Measurements from ENCODE around the gene LCN10. TPM values are rescaled to one million over a fixed set of nuclear protein-coding genes. Genes with fewer than 3 reads are reported as not detected.

The LCN10 gene
- total and polyA plus RNA-seq, 10 of the 15 experiments (the other 5 are each of a cell fraction or from before 2014, with no cell fraction given), result 0.06 to 1.3 (median 0.21) TPM; not detected in 1

DNA sequence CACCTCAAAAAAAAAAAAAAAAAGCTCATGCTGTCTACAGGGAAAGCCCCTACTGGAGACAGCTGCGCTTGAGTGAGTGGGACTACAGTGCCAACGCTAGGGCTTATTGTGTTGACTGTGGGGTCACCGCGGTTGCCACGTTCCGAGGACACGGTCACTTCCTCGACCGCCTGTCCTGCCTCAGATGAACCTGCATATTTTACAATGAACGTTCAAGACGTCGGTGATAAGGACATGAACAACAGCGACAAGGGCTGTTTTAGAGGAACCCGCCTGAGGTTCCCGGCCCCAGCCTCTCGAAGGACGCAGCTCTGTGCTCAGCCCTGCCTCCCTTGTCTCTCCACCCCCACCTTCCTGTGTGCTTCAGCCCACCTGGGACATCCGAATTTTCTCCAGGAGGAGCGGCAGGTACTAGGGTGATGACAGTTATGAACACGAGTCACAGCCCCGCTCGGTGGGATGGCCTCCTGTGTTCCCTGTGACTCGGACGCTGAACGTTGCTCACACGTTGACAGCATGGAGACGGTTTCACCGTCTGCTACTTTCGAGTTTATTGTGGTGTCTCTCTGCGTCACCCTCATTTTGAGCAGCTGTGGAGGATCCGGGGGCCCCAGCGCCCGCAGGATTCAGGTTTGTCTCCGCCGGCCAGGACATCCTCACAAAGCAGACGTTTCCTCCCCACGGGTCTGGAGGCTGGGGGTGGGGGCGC is 41.6 kb downstream of the LCN10 start (continued):
- TF ChIP-seq SPI1 (IDR thresholded peaks at IDR 0.05; ENCODE audit: borderline replicate concordance, insufficient read depth, low read depth, low read length) (no peak), TCF12 (IDR thresholded peaks at IDR 0.05; ENCODE audit: low read depth, low read length) (peak; percentile 92), TAF1 (IDR thresholded peaks at IDR 0.05; ENCODE audit: borderline replicate concordance, low read depth, low read length) (0 out of 2 replicates have a peak, but pooled peaks have one; percentile 6), FOXK2 (IDR thresholded peaks at IDR 0.05) (peak; percentile 48; the same call in 1 of the 2 replicates), ZSCAN29 (IDR thresholded peaks at IDR 0.05) (no peak), NR2C1 (IDR thresholded peaks at IDR 0.05) (no peak), MYB (IDR thresholded peaks at IDR 0.05; ENCODE audit: borderline replicate concordance, low read depth, low read length) (peak; percentile 92), NFYA (IDR thresholded peaks at IDR 0.05; ENCODE audit: borderline replicate concordance, low read depth, low read length) (no peak), POLR2AphosphoS5 (IDR thresholded peaks at IDR 0.05; ENCODE audit: low read length) (peak; percentile 69), WRNIP1 (IDR thresholded peaks at IDR 0.05; ENCODE audit: borderline replicate concordance, low read depth, low read length) (no peak), BHLHE40 (IDR thresholded peaks at IDR 0.05; ENCODE audit: borderline replicate concordance in 1 of 2, low read depth in 2 of 2, low read length in 1 of 2) (peak; percentile 24 to 65), SUPT20H (IDR thresholded peaks at IDR 0.05; ENCODE audit: borderline replicate concordance, control insufficient read depth, low read depth, low read length) (no peak), SMAD1 (IDR thresholded peaks at IDR 0.05; ENCODE audit: low read depth, partially characterized antibody) (no peak), EP300 (IDR thresholded peaks at IDR 0.05; ENCODE audit: borderline replicate concordance in 1 of 2, control insufficient read depth in 1 of 2, low read depth in 2 of 2, low read length in 2 of 2) (peak; percentile 63 to 76; a peak in 3 of 4 replicates), SIX5 (IDR thresholded peaks at IDR 0.05; ENCODE audit: low read depth, low read length, severe bottlenecking) (no peak), CEBPB (IDR thresholded peaks at IDR 0.05; ENCODE audit: borderline replicate concordance in 1 of 2, low read depth in 2 of 2, low read length in 2 of 2) (no peak), RAD51 (IDR thresholded peaks at IDR 0.05) (no peak), IKZF1 (conservative IDR thresholded peaks at IDR 0.05) (peak; percentile 86), CBX3 (IDR thresholded peaks at IDR 0.05; ENCODE audit: borderline replicate concordance, low read depth) (no peak)
- TF ChIP-seq, protein P1, sequence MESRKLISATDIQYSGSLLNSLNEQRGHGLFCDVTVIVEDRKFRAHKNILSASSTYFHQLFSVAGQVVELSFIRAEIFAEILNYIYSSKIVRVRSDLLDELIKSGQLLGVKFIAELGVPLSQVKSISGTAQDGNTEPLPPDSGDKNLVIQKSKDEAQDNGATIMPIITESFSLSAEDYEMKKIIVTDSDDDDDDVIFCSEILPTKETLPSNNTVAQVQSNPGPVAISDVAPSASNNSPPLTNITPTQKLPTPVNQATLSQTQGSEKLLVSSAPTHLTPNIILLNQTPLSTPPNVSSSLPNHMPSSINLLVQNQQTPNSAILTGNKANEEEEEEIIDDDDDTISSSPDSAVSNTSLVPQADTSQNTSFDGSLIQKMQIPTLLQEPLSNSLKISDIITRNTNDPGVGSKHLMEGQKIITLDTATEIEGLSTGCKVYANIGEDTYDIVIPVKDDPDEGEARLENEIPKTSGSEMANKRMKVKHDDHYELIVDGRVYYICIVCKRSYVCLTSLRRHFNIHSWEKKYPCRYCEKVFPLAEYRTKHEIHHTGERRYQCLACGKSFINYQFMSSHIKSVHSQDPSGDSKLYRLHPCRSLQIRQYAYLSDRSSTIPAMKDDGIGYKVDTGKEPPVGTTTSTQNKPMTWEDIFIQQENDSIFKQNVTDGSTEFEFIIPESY (IDR thresholded peaks at IDR 0.05), result no peak
- TF ChIP-seq, protein P2, sequence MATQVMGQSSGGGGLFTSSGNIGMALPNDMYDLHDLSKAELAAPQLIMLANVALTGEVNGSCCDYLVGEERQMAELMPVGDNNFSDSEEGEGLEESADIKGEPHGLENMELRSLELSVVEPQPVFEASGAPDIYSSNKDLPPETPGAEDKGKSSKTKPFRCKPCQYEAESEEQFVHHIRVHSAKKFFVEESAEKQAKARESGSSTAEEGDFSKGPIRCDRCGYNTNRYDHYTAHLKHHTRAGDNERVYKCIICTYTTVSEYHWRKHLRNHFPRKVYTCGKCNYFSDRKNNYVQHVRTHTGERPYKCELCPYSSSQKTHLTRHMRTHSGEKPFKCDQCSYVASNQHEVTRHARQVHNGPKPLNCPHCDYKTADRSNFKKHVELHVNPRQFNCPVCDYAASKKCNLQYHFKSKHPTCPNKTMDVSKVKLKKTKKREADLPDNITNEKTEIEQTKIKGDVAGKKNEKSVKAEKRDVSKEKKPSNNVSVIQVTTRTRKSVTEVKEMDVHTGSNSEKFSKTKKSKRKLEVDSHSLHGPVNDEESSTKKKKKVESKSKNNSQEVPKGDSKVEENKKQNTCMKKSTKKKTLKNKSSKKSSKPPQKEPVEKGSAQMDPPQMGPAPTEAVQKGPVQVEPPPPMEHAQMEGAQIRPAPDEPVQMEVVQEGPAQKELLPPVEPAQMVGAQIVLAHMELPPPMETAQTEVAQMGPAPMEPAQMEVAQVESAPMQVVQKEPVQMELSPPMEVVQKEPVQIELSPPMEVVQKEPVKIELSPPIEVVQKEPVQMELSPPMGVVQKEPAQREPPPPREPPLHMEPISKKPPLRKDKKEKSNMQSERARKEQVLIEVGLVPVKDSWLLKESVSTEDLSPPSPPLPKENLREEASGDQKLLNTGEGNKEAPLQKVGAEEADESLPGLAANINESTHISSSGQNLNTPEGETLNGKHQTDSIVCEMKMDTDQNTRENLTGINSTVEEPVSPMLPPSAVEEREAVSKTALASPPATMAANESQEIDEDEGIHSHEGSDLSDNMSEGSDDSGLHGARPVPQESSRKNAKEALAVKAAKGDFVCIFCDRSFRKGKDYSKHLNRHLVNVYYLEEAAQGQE (IDR thresholded peaks at IDR 0.05; ENCODE audit: low read depth, low read length), result no peak
- TF ChIP-seq, protein P3, sequence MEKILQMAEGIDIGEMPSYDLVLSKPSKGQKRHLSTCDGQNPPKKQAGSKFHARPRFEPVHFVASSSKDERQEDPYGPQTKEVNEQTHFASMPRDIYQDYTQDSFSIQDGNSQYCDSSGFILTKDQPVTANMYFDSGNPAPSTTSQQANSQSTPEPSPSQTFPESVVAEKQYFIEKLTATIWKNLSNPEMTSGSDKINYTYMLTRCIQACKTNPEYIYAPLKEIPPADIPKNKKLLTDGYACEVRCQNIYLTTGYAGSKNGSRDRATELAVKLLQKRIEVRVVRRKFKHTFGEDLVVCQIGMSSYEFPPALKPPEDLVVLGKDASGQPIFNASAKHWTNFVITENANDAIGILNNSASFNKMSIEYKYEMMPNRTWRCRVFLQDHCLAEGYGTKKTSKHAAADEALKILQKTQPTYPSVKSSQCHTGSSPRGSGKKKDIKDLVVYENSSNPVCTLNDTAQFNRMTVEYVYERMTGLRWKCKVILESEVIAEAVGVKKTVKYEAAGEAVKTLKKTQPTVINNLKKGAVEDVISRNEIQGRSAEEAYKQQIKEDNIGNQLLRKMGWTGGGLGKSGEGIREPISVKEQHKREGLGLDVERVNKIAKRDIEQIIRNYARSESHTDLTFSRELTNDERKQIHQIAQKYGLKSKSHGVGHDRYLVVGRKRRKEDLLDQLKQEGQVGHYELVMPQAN (conservative IDR thresholded peaks at IDR 0.05), result no peak; the same call in none of the 2 replicates

Data from GM12878 (cell line).